WERI-Rb-1 (cell line): Measurements from ENCODE around the gene SOX15.
A peak's percentile ranks its signal among the peaks of the same experiment; 100 is the strongest.

ENCODE experiments used
- DNase-seq: peaks from one replicate; pipeline ENCODE4 v3.0.0-alpha.2; 2020
- H3K27ac ChIP-seq: fragments of 250-450 bp; sonication (Bioruptor Pico); 2 replicates; pipeline ENCODE4 v1.5.1; 2020; ENCODE audit warnings: mild to moderate bottlenecking, moderate library complexity
- H3K27me3 ChIP-seq: fragments of 250-450 bp; sonication (Bioruptor Pico); 2 replicates; pipeline ENCODE4 v1.5.1; 2021; ENCODE audit warnings: mild to moderate bottlenecking, low read depth, moderate library complexity; ENCODE audit not compliant: insufficient read depth, severe bottlenecking
- H3K36me3 ChIP-seq: fragments of 250-450 bp; sonication (Bioruptor Pico); 2 replicates; pipeline ENCODE4 v1.5.1; 2020; ENCODE audit warnings: mild to moderate bottlenecking, moderate library complexity
- H3K4me3 ChIP-seq: 2 replicates; pipeline ENCODE4 v1.5.1; 2011; ENCODE audit warnings: low read depth, mild to moderate bottlenecking, control low read depth, low read length
- H3K9me3 ChIP-seq: fragments of 250-450 bp; sonication (Bioruptor Pico); 2 replicates; pipeline ENCODE4 v1.5.1; 2021; ENCODE audit warnings: mild to moderate bottlenecking, moderate library complexity; ENCODE audit not compliant: severe bottlenecking
- TF ChIP-seq, protein P1 (sequence below): IDR thresholded peaks from 2 replicates; pipeline ENCODE4 v1.5.1; 2011; ENCODE audit warnings: low read depth, mild to moderate bottlenecking, control low read depth, inconsistent platforms, low read length

SOX15 gene

DNA sequence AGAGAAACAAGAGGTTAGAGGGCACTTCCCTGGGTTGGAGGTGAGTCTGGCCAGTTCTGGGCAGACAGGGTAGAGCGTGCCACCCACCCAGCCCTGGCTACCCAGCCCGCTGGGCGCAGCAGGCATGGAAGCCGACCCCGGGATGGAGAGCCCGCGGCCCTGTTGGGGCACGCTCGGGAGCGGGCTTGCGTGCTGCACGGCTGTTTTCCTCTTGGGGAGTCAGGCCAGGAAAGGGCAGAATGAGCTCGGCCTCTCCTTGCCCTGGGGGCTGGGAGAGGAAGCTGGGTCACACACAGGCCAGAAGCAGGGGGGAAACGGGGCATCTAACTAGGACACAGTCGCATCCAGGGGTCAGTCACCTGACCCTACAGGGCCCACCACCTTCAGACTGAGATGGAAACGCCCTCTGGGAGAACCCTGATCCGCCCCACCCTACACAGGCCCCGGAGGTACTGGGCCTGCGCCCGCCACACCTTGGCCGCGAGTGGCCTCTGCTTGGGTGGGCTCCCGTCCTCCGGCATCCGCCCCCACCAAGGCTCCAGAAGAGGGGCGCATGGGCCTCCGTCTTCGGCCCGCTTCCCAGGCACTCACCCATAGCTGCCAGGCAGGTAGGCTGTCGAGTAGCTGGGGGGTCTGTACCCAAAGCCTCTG is 1.2 kb downstream of the SOX15 start:
- DNase-seq = no peak
- Histone ChIP-seq H3K36me3 (peaks cover 48% of the 10 kb centered on the region), H3K27me3 (no peaks in the 10 kb centered on the region), H3K4me3 (peak overlapping the region; percentile 16), H3K9me3 (no peaks in the 10 kb centered on the region), H3K27ac (peak overlapping the region; percentile 48)
- TF ChIP-seq, protein P1, sequence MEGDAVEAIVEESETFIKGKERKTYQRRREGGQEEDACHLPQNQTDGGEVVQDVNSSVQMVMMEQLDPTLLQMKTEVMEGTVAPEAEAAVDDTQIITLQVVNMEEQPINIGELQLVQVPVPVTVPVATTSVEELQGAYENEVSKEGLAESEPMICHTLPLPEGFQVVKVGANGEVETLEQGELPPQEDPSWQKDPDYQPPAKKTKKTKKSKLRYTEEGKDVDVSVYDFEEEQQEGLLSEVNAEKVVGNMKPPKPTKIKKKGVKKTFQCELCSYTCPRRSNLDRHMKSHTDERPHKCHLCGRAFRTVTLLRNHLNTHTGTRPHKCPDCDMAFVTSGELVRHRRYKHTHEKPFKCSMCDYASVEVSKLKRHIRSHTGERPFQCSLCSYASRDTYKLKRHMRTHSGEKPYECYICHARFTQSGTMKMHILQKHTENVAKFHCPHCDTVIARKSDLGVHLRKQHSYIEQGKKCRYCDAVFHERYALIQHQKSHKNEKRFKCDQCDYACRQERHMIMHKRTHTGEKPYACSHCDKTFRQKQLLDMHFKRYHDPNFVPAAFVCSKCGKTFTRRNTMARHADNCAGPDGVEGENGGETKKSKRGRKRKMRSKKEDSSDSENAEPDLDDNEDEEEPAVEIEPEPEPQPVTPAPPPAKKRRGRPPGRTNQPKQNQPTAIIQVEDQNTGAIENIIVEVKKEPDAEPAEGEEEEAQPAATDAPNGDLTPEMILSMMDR = no peak

DNA sequence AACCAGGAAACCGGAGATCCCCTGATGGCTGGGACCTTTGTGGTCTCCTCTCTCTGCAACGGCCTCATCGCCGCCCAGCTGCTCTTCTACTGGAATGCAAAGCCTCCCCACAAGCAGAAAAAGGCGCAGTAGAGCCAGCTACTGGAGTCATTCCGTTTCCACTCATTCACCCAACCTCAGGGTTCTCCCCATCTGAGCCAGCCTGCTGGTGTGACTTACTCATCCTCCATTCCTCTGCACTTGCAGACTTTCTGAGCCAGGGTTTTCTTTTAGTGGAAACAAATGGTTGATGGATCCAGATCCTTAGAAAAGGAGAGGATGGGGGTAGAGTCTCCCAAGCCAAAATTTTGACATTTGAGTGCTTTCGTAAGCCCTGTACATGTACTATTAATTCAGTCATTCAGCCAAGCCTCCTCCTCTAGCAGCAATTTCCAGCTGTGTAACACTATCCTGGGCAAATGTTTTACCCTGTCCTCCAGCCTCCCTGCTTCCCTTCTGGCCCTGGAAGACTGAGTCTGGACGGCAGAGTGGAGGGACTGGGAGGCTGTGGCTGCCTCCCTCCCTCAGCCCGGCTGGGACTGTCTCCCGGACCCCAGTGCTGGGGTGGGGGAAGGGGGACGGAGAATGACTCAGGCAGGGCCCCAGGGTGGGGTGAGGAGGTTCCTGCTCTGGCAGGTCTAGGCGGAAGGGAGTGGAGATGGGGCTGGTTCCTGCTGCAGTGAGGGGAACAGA is 2.3 kb downstream of the SOX15 start:
- no peak for DNase-seq
- Histone ChIP-seq H3K27me3 (no peaks in the 10 kb centered on the region), H3K4me3 (no peak overlapping the region), H3K36me3 (peaks cover 44% of the 10 kb centered on the region), H3K27ac (no peak overlapping the region), H3K9me3 (peaks cover 5% of the 10 kb centered on the region)
- TF ChIP-seq, protein P1 = no peak

DNA sequence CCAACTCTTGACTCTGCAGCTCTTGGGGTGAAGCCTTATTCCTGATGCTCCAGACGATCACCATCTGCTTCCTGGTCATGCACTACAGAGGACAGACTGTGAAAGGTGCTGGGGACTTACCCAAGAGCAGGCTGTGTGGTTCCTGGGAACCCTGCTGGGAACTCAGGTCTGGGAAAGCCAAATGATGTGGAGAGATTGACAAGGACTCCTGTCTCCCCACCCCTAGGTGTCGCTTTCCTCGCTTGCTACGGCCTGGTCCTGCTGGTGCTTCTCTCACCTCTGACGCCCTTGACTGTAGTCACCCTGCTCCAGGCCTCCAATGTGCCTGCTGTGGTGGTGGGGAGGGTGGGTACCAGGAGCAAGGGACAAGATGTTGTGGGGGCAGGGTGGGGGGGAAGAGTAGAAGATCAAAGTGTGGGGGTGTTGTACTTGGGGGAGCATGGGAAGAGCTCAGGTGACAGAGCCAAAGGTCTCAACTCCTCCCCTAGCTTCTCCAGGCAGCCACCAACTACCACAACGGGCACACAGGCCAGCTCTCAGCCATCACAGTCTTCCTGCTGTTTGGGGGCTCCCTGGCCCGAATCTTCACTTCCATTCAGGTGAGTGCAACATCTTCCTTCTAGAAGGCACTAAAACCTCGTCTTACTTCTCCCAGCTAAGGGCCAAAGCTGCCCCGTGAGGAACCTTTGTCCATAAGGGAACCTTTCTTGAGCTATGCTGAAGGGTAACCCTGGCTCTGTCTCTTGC is 3.0 kb downstream of the SOX15 start:
- Histone ChIP-seq H3K27ac (no peak overlapping the region), H3K27me3 (no peaks in the 10 kb centered on the region), H3K9me3 (peaks cover 5% of the 10 kb centered on the region), H3K36me3 (peaks cover 43% of the 10 kb centered on the region), H3K4me3 (no peak overlapping the region)
- DNase-seq = peak; percentile 74
- TF ChIP-seq, protein P1 = peak; percentile 76

DNA sequence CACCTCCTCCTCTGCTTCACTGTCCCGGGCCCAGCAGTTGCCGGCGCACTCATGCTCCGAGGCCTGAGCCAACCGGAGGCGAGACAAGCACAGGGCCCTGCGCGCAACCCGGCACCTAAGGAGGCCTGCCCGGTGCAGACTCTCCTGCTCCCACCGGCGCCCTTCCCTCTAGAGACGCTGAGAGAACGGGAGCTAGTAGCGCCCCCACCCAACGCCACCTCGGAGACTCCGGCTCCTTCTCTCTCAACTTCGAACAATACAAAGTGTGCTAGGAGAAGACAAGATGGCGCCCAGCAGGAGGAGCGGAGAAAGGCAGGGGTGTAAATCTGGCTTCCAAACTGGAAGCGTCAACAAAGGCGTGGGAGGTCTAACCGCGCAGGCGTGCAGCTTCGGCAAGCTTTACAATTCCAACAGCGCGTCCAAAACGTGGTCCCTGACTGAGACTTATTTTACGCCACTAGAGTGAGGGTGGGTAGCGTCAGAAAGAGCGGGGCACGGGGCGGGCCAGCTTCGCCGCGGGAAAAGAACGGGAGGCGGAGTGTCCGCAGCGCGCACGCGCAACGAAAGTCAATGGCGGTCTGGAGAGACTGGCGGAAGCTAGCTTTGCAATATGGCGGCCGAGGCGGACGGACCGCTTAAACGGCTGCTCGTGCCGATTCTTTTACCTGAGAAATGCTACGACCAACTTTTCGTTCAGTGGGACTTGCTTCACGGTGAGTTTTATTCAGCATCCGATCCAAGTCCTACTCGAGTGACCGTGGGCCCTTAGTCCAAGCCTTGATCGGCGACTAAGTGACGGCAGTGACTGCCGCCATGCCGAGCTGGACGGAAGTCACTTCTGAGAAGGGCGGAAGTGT is 6.4 kb downstream of the SOX15 start, which contains the start of gene MPDU1:
MPDU1 (plus strand) TSS at position 600 of the 857 bp plus-strand sequence; CDS start at position 611, 11 bp downstream.
- Histone ChIP-seq H3K36me3 (peaks cover 48% of the 10 kb centered on the region), H3K4me3 (peak within 1 kb of the TSS; percentile 53), H3K9me3 (peaks cover 5% of the 10 kb centered on the region), H3K27me3 (no peaks in the 10 kb centered on the region), H3K27ac (peak within 1 kb of the TSS; percentile 97)
- peak; percentile 97 for DNase-seq
- TF ChIP-seq, protein P1 = no peak
